IMR-90 (cell line): ENCODE measurements around the gene ZBTB8OS. TPM values are rescaled to one million over a fixed set of nuclear protein-coding genes. Genes with fewer than 3 reads are reported as not detected.
A peak's percentile ranks its signal among the peaks of the same experiment; 100 is the strongest.

Source experiments
- ATAC-seq: fragments of 200-7000 bp; cut with Tn5 transposase; 2 replicates; pipeline ENCODE4 v1.9.1; 2020; ENCODE audit warnings: low read depth, mild to moderate bottlenecking, moderate library complexity
- BruUV-seq: library from RNA; stranded (reverse); fragments of 400-500 nt; replicated peaks from 2 replicates; lab custom pipeline; 2021; lab: Mats Ljungman, UMichigan
- CTCF ChIA-PET: fragments of 300-600 bp; formaldehyde crosslinking; extraction: SDS; loops from one replicate; lab custom pipeline; 2021; ENCODE audit warnings: antibody characterized with exemption; lab: Yijun Ruan, JAX
- POLR2A ChIA-PET: fragments of 300-600 bp; sonication (Branson Sonifier 250); formaldehyde crosslinking; loops from one replicate; lab custom pipeline; 2022; ENCODE audit warnings: antibody characterized with exemption; ENCODE audit not compliant: unreplicated experiment; lab: Charles Lee
- DNase-seq: peaks from one replicate; pipeline ENCODE4 v3.0.0; 2013
- H2AFZ ChIP-seq: replicated peaks from 2 replicates; pipeline ENCODE3; 2013; ENCODE audit warnings: low read length, mild to moderate bottlenecking; ENCODE audit not compliant: poor library complexity
- H2AK5ac ChIP-seq: 2 replicates; pipeline ENCODE4 v1.6.1; 2013; ENCODE audit warnings: low read depth, low read length, inconsistent platforms
- H2AK9ac ChIP-seq: replicated peaks from 2 replicates; pipeline ENCODE3; 2013; ENCODE audit warnings: mild to moderate bottlenecking, low read depth, low read length, moderate library complexity; ENCODE audit not compliant: poor library complexity
- H2BK120ac ChIP-seq: 2 replicates; pipeline ENCODE4 v1.6.1; 2013; ENCODE audit warnings: low read depth, low read length, inconsistent platforms
- H2BK15ac ChIP-seq: 3 replicates; pipeline ENCODE4 v1.6.1; 2013; ENCODE audit warnings: low read depth, low read length, inconsistent platforms
- H2BK20ac ChIP-seq: 2 replicates; pipeline ENCODE4 v1.6.1; 2013; ENCODE audit warnings: low read depth, mild to moderate bottlenecking, inconsistent platforms, low read length, moderate library complexity
- H2BK5ac ChIP-seq: 2 replicates; pipeline ENCODE4 v1.6.1; 2013; ENCODE audit warnings: mild to moderate bottlenecking, low read depth, low read length, inconsistent platforms; ENCODE audit not compliant: poor library complexity, severe bottlenecking
- H3K14ac ChIP-seq: replicated peaks from 2 replicates; pipeline ENCODE4 v1.6.1; 2013; ENCODE audit warnings: low read depth, low read length, inconsistent platforms
- H3K18ac ChIP-seq: 2 replicates; pipeline ENCODE4 v1.6.1; 2013; ENCODE audit warnings: low read depth, low read length, control low read depth
- H3K23ac ChIP-seq: 2 replicates; pipeline ENCODE4 v1.6.1; 2013; ENCODE audit warnings: low read depth, low read length, inconsistent platforms
- H3K27ac ChIP-seq: 2 replicates; pipeline ENCODE4 v1.5.1; 2013; ENCODE audit warnings: mild to moderate bottlenecking, control low read depth, low read length; ENCODE audit not compliant: insufficient read depth
- H3K27me3 ChIP-seq: 2 replicates; pipeline ENCODE4 v1.6.1; 2013; ENCODE audit warnings: low read length; ENCODE audit not compliant: control insufficient read depth, insufficient read depth
- H3K36me3 ChIP-seq: 2 replicates; pipeline ENCODE4 v1.6.1; 2013; ENCODE audit warnings: low read length, mixed read lengths; ENCODE audit not compliant: control insufficient read depth, insufficient read depth
- H3K4ac ChIP-seq: 2 replicates; pipeline ENCODE4 v1.6.1; 2013; ENCODE audit warnings: low read depth, low read length, inconsistent platforms
- H3K4me1 ChIP-seq: 2 replicates; pipeline ENCODE4 v1.6.1; 2013; ENCODE audit warnings: low read length, mixed read lengths; ENCODE audit not compliant: control insufficient read depth, insufficient read depth
- H3K4me2 ChIP-seq: 2 replicates; pipeline ENCODE4 v1.6.1; 2013; ENCODE audit warnings: low read depth, mild to moderate bottlenecking, control low read depth, low read length, moderate library complexity
- H3K4me3 ChIP-seq: 2 replicates; pipeline ENCODE4 v1.5.1; 2013; ENCODE audit warnings: low read depth, mild to moderate bottlenecking, control low read depth, low read length, moderate library complexity; ENCODE audit not compliant: insufficient read depth
- H3K56ac ChIP-seq: 2 replicates; pipeline ENCODE4 v1.6.1; 2013; ENCODE audit warnings: low read length, inconsistent platforms; ENCODE audit not compliant: insufficient read depth; ENCODE audit errors: extremely low read depth
- H3K79me1 ChIP-seq, 2 experiments: 2 replicates each; pipeline ENCODE4 v1.6.1; 2013; ENCODE audit warnings: low read length in 2 of 2, inconsistent platforms in 1 of 2, low read depth in 1 of 2
- H3K9ac ChIP-seq: 2 replicates; pipeline ENCODE4 v1.6.1; 2013; ENCODE audit warnings: low read depth, low read length, control low read depth
- H3K9me1 ChIP-seq: 2 replicates; pipeline ENCODE4 v1.6.1; 2013; ENCODE audit warnings: low read length, inconsistent platforms; ENCODE audit not compliant: insufficient read depth
- H3K9me3 ChIP-seq: 2 replicates; pipeline ENCODE4 v1.6.1; 2013; ENCODE audit warnings: low read length; ENCODE audit not compliant: control insufficient read depth, insufficient read depth
- H4K20me1 ChIP-seq: 2 replicates; pipeline ENCODE4 v1.6.1; 2013; ENCODE audit warnings: low read length, inconsistent platforms; ENCODE audit not compliant: insufficient read depth
- H4K5ac ChIP-seq: 2 replicates; pipeline ENCODE4 v1.6.1; 2013; ENCODE audit warnings: mild to moderate bottlenecking, low read depth, low read length, control low read depth
- H4K8ac ChIP-seq, 2 experiments: 2 replicates each; pipeline ENCODE4 v1.6.1; 2013; ENCODE audit warnings: low read depth in 2 of 2, low read length in 2 of 2, control low read depth in 1 of 2, inconsistent platforms in 1 of 2
- H4K91ac ChIP-seq: 2 replicates; pipeline ENCODE4 v1.6.1; 2013; ENCODE audit warnings: low read depth, low read length, inconsistent platforms; ENCODE audit not compliant: insufficient read depth
- MXI1 ChIP-seq: IDR thresholded peaks from 2 replicates; pipeline ENCODE4 v1.6.1; 2012; ENCODE audit warnings: low read depth, mild to moderate bottlenecking, low read length, moderate library complexity, borderline replicate concordance
- WGBS, 2 experiments: methylation state at CpG; one replicate each; pipeline versions ENCODE4 v1.1.5 to v1.1.7; 2013; ENCODE audit warnings: missing lambda C conversion rate in 2 of 2; ENCODE audit not compliant: insufficient read length in 1 of 2; ENCODE audit errors: extremely low coverage in 2 of 2; 5-methylcytosine and 5-hydroxymethylcytosine counted together
- dilution Hi-C: fragments of 300-500 bp; cut with HindIII; formaldehyde crosslinking; loops from one replicate; pipeline ENCODE4 v1.14.3; 2018; ENCODE audit warnings: low sequenced_read_pairs; ENCODE audit not compliant: unreplicated experiment
- in situ Hi-C: fragments of 300-500 bp; cut with MboI; formaldehyde crosslinking; loops from 3 replicates; pipeline ENCODE4 v1.14.3; 2019; ENCODE audit warnings: low sequenced_read_pairs, inconsistent platforms, mixed read lengths
- intact Hi-C: fragments of 100-400 bp; cut with micrococcal nuclease; formaldehyde crosslinking; loops from 2 replicates; pipeline ENCODE4 v1.10.0; 2022
- polyA plus RNA-seq, 3 experiments: library from polyadenylated mRNA; depleted of rRNA; stranded (reverse); fragments of >200 nt; gene quantifications; 2 replicates each; pipeline ENCODE4 v1.2.3, GENCODE V29; 2012; ENCODE audit warnings: low replicate concordance in 1 of 3
- total RNA-seq: library from RNA; depleted of rRNA; stranded (reverse); fragments of >200 nt; gene quantifications from 2 replicates; pipeline ENCODE4 v1.2.3, GENCODE V29; 2012
- TF ChIP-seq, protein P1 (sequence below): fragments of 150-350 bp; IDR thresholded peaks from 2 replicates; pipeline ENCODE4 v1.6.1; 2016; ENCODE audit warnings: low read depth, mild to moderate bottlenecking, low read length, moderate library complexity, borderline replicate concordance

Gene ZBTB8OS
- total and polyA plus RNA-seq, 2 of the 4 experiments (the other 2 are of a cell fraction), result 31.0 to 43.5 TPM

DNA sequence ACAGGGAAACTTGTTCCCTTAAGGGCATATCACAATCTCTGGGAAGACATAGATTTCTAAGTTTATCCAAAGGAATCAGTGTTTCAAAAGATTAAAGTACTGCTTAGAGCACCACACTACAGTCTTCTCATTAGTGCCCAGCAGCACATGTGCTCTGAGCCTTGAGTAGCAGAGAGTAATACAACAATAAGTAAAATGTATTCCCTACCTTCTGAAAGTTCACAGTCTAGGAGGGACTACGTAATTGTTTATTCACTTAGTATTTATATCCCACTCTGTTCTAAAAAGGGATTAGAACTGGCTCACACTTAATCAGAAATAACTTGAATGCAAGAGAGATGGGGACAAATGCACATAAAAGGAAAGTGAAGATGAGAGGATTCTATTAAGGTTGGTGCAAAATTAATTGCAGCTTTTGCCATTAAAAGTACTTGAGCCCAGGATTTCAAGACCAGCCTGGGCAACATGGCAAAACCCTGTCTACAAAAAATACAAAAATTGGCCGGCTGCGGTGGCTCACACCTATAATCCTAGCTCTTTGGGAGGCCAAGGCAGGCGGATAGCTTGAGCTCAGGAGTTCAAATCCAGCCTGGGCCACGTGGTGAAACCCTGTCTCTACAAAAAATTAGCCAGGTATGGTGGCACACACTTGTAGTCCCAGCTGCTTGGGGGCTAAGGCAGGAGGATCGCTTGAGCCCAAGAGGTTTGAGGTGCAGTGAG lies 43.3 kb upstream of the ZBTB8OS start:
- Histone ChIP-seq H2BK5ac (no peak overlapping the region), H3K9me1 (peaks cover 11% of the 10 kb centered on the region), H4K20me1 (peaks cover 32% of the 10 kb centered on the region), H4K91ac (no peak overlapping the region), H3K27ac (no peak overlapping the region), H3K4me2 (no peak overlapping the region), H3K18ac (no peak overlapping the region), H2BK120ac (no peak overlapping the region), H3K23ac (no peak overlapping the region), H3K14ac (peak overlapping the region; percentile 7; the same call in 1 of the 2 replicates), H3K56ac (no peak overlapping the region), H3K4ac (no peak overlapping the region), H2BK20ac (no peak overlapping the region), H2AK9ac (no peak overlapping the region), H3K36me3 (peaks cover 35% of the 10 kb centered on the region), H2BK15ac (no peak overlapping the region), H4K5ac (no peak overlapping the region), H3K9ac (no peak overlapping the region), H2AFZ (no peak overlapping the region), H3K79me1 (peaks cover 16 to 43% of the 10 kb centered on the region in 2 experiments), H4K8ac (no peak overlapping the region), H2AK5ac (no peak overlapping the region), H3K27me3 (no peaks in the 10 kb centered on the region), H3K4me1 (peaks cover 14% of the 10 kb centered on the region), H3K4me3 (no peak overlapping the region), H3K9me3 (no peaks in the 10 kb centered on the region)
- peak; percentile 60 for ATAC-seq
- dilution Hi-C loops, result no loop called here
- in situ Hi-C loops, result no loop called here
- DNase-seq, result no peak
- POLR2A ChIA-PET, result no interaction called here
- TF ChIP-seq, protein P1, sequence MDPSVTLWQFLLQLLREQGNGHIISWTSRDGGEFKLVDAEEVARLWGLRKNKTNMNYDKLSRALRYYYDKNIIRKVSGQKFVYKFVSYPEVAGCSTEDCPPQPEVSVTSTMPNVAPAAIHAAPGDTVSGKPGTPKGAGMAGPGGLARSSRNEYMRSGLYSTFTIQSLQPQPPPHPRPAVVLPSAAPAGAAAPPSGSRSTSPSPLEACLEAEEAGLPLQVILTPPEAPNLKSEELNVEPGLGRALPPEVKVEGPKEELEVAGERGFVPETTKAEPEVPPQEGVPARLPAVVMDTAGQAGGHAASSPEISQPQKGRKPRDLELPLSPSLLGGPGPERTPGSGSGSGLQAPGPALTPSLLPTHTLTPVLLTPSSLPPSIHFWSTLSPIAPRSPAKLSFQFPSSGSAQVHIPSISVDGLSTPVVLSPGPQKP, result no peak
- 0 out of 2 replicates have a peak, but pooled peaks have one; percentile 26 for TF ChIP-seq MXI1
- intact Hi-C loops, result no loop called here
- no TSS peak for BruUV-seq
- WGBS, 2 experiments, result 91% methylated on average over 4 of the region's 6 CpGs; no CpG with 5 or more reads in 1 of the 2 experiments
- CTCF ChIA-PET, result no interaction called here
